H1 (cell line): ENCODE data around the gene DENND1A. TPM values are rescaled to one million over a fixed set of nuclear protein-coding genes. Genes with fewer than 3 reads are reported as not detected.

Experiments
- CTCF ChIA-PET: fragments of 300-600 bp; sonication (Branson Sonifier 250); formaldehyde crosslinking; loops from one replicate; lab custom pipeline; 2021; ENCODE audit not compliant: partially characterized antibody; lab: Charles Lee
- POLR2A ChIA-PET: fragments of 300-600 bp; sonication (Branson Sonifier 250); formaldehyde crosslinking; loops from one replicate; lab custom pipeline; 2021; ENCODE audit warnings: inconsistent platforms; ENCODE audit not compliant: partially characterized antibody; lab: Charles Lee
- DNase-seq, 2 experiments: peaks; one replicate each; pipeline versions ENCODE4 v3.0.0 to v3.0.0-alpha.2; 2010 to 2022; ENCODE audit warnings: low spot score in 2 of 2, low read depth in 1 of 2, mixed read lengths in 1 of 2
- FAIRE-seq: peaks from 2 replicates; lab custom pipeline; 2011; peaks lifted over from hg19 to GRCh38; lab: Jason Lieb, UNC
- H2AFZ ChIP-seq: 2 replicates; pipeline ENCODE4 v1.8.1; 2012; ENCODE audit warnings: low read length, inconsistent platforms
- H2AK5ac ChIP-seq: 2 replicates; pipeline ENCODE4 v1.6.1; 2013; ENCODE audit warnings: low read depth, low read length
- H2BK120ac ChIP-seq: replicated peaks from 2 replicates; pipeline ENCODE3; 2013; ENCODE audit warnings: low read depth, low read length, inconsistent platforms
- H2BK12ac ChIP-seq: 2 replicates; pipeline ENCODE4 v1.6.1; 2013; ENCODE audit warnings: low read depth, low read length
- H2BK15ac ChIP-seq: 2 replicates; pipeline ENCODE4 v1.6.1; 2013; ENCODE audit warnings: low read length
- H2BK20ac ChIP-seq: 2 replicates; pipeline ENCODE4 v1.6.1; 2013; ENCODE audit warnings: low read length
- H2BK5ac ChIP-seq: 2 replicates; pipeline ENCODE4 v1.6.1; 2013; ENCODE audit warnings: low read depth, low read length
- H3K14ac ChIP-seq: 2 replicates; pipeline ENCODE4 v1.6.1; 2013; ENCODE audit warnings: inconsistent platforms; ENCODE audit not compliant: insufficient read length
- H3K18ac ChIP-seq: 2 replicates; pipeline ENCODE4 v1.6.1; 2013; ENCODE audit warnings: low read length; ENCODE audit errors: extremely low read depth
- H3K23ac ChIP-seq: 2 replicates; pipeline ENCODE4 v1.6.1; 2013; ENCODE audit warnings: inconsistent platforms; ENCODE audit not compliant: insufficient read length
- H3K23me2 ChIP-seq: 2 replicates; pipeline ENCODE4 v1.6.1; 2013; ENCODE audit warnings: low read depth, low read length
- H3K27ac ChIP-seq: 2 replicates; pipeline ENCODE4 v1.6.1; 2011; ENCODE audit warnings: low read depth, low read length, inconsistent platforms
- H3K27me3 ChIP-seq, 4 experiments: replicated peaks in 1 of 4; 1 replicate in 1 of 4; 2 replicates in 3 of 4; pipeline versions ENCODE4 v1.6.1 to v1.8.1; 2011 to 2013; ENCODE audit warnings: low read length in 3 of 4, mild to moderate bottlenecking in 3 of 4, inconsistent platforms in 2 of 4, mixed read lengths in 2 of 4, moderate library complexity in 1 of 4; ENCODE audit not compliant: control insufficient read depth in 3 of 4, insufficient read depth in 3 of 4; ENCODE audit errors: extremely low read depth in 1 of 4
- H3K36me3 ChIP-seq, 4 experiments: 2 replicates each; pipeline versions ENCODE4 v1.6.1 to v1.8.1; 2011 to 2013; ENCODE audit warnings: mild to moderate bottlenecking in 4 of 4, low read length in 3 of 4, moderate library complexity in 2 of 4, control low read depth in 1 of 4, inconsistent platforms in 1 of 4; ENCODE audit not compliant: insufficient read depth in 4 of 4, control insufficient read depth in 2 of 4
- H3K4ac ChIP-seq: replicated peaks from 2 replicates; pipeline ENCODE3; 2013; ENCODE audit warnings: low read length, low read depth, mixed read lengths, inconsistent platforms; ENCODE audit not compliant: insufficient read length
- H3K4me1 ChIP-seq, 4 experiments: replicated peaks in 1 of 4; 1 replicate in 1 of 4; 2 replicates in 3 of 4; pipeline versions ENCODE4 v1.6.1 to v1.8.1; 2011 to 2013; ENCODE audit warnings: low read length in 3 of 4, inconsistent platforms in 2 of 4, mixed read lengths in 1 of 4; ENCODE audit not compliant: insufficient read depth in 4 of 4, control insufficient read depth in 3 of 4
- H3K4me2 ChIP-seq, 2 experiments: 2 replicates each; pipeline versions ENCODE4 v1.6.1 to v1.8.1; 2011 to 2013; ENCODE audit warnings: low read depth in 2 of 2, low read length in 2 of 2, control low read depth in 1 of 2, inconsistent platforms in 1 of 2, mild to moderate bottlenecking in 1 of 2; ENCODE audit not compliant: insufficient read depth in 1 of 2
- H3K4me3 ChIP-seq, 4 experiments: fragments of 200-600, 300-600 bp in 1 of 4; sonication (generic), shearing (Covaris generic), sonication (Bioruptor Twin) in 1 of 4; 2 replicates each; pipeline versions ENCODE4 v1.5.1 to v1.8.1; 2011 to 2016; ENCODE audit warnings: low read length in 4 of 4, low read depth in 3 of 4, control low read depth in 2 of 4, inconsistent platforms in 2 of 4, mild to moderate bottlenecking in 2 of 4, mixed read lengths in 1 of 4, moderate library complexity in 1 of 4; ENCODE audit not compliant: insufficient read depth in 2 of 4; ENCODE audit errors: extremely low read depth in 1 of 4
- H3K56ac ChIP-seq: replicated peaks from 2 replicates; pipeline ENCODE3; 2013; ENCODE audit warnings: low read depth, mild to moderate bottlenecking, mixed read lengths, low read length, inconsistent platforms; ENCODE audit not compliant: insufficient read length
- H3K79me1 ChIP-seq: 2 replicates; pipeline ENCODE4 v1.6.1; 2013; ENCODE audit warnings: low read depth, low read length, control low read depth
- H3K79me2 ChIP-seq, 2 experiments: 2 replicates each; pipeline versions ENCODE4 v1.6.1 to v1.8.1; 2012 to 2013; ENCODE audit warnings: low read length in 2 of 2, mild to moderate bottlenecking in 2 of 2, inconsistent platforms in 1 of 2; ENCODE audit not compliant: insufficient read depth in 2 of 2, control insufficient read depth in 1 of 2
- H3K9ac ChIP-seq, 4 experiments: replicated peaks in 1 of 4; 1 replicate in 1 of 4; 2 replicates in 3 of 4; pipeline versions ENCODE4 v1.6.1 to v1.8.1; 2011 to 2013; ENCODE audit warnings: low read depth in 3 of 4, low read length in 3 of 4, control low read depth in 2 of 4, mild to moderate bottlenecking in 2 of 4, moderate library complexity in 2 of 4, inconsistent platforms in 1 of 4; ENCODE audit errors: extremely low read depth in 1 of 4
- H3K9me3 ChIP-seq, 2 experiments: 2 replicates each; pipeline versions ENCODE4 v1.6.1 to v1.8.1; 2012 to 2013; ENCODE audit warnings: mild to moderate bottlenecking in 2 of 2, moderate library complexity in 2 of 2, control low read depth in 1 of 2, inconsistent platforms in 1 of 2, low read depth in 1 of 2, low read length in 1 of 2, mixed read lengths in 1 of 2; ENCODE audit not compliant: insufficient read depth in 2 of 2
- H4K20me1 ChIP-seq, 2 experiments: replicated peaks in 1 of 2; 2 replicates each; pipeline versions ENCODE3 to v1.8.1; 2011 to 2013; ENCODE audit warnings: inconsistent platforms in 2 of 2, low read length in 2 of 2, mild to moderate bottlenecking in 1 of 2; ENCODE audit not compliant: insufficient read depth in 2 of 2, control insufficient read depth in 1 of 2
- H4K5ac ChIP-seq: 2 replicates; pipeline ENCODE4 v1.6.1; 2013; ENCODE audit warnings: low read length, low read depth, mixed read lengths, inconsistent platforms; ENCODE audit not compliant: insufficient read length
- H4K8ac ChIP-seq: 2 replicates; pipeline ENCODE4 v1.8.0; 2013; ENCODE audit warnings: mild to moderate bottlenecking, moderate library complexity, low read length, inconsistent platforms; ENCODE audit not compliant: insufficient read depth; ENCODE audit errors: extremely low read depth
- H4K91ac ChIP-seq: replicated peaks from 2 replicates; pipeline ENCODE3; 2013; ENCODE audit warnings: low read length, mixed read lengths, inconsistent platforms; ENCODE audit not compliant: insufficient read length
- EGR1 ChIP-seq: IDR thresholded peaks from 2 replicates; pipeline ENCODE4 v1.6.1; 2011; ENCODE audit warnings: low read depth, low read length, borderline replicate concordance
- FOSL1 ChIP-seq: IDR thresholded peaks from 2 replicates; pipeline ENCODE4 v1.6.1; 2011; ENCODE audit warnings: mild to moderate bottlenecking, low read depth, low read length, moderate library complexity; ENCODE audit not compliant: insufficient read depth
- GABPA ChIP-seq: IDR thresholded peaks from 2 replicates; pipeline ENCODE4 v1.6.1; 2011; ENCODE audit warnings: mild to moderate bottlenecking, low read length, moderate library complexity, borderline replicate concordance; ENCODE audit not compliant: insufficient read depth
- HDAC2 ChIP-seq, 2 experiments: fragments of 300-600 bp in 1 of 2; sonication (generic) in 1 of 2; IDR thresholded peaks; 2 replicates each; pipeline ENCODE4 v1.6.1; 2011 to 2012; ENCODE audit warnings: low read depth in 2 of 2, low read length in 2 of 2, mild to moderate bottlenecking in 2 of 2, moderate library complexity in 2 of 2, borderline replicate concordance in 1 of 2, inconsistent platforms in 1 of 2
- KDM4A ChIP-seq: IDR thresholded peaks from one replicate; pipeline ENCODE4 v1.7.1; 2012; ENCODE audit warnings: low read depth, mild to moderate bottlenecking, moderate library complexity, low read length, inconsistent platforms; ENCODE audit not compliant: severe bottlenecking
- NANOG ChIP-seq: IDR thresholded peaks from 2 replicates; pipeline ENCODE4 v1.6.1; 2011; ENCODE audit warnings: low read length, low read depth, mild to moderate bottlenecking, inconsistent platforms; ENCODE audit not compliant: insufficient read depth, poor library complexity, severe bottlenecking
- POLR2AphosphoS5 ChIP-seq: IDR thresholded peaks from 2 replicates; pipeline ENCODE4 v1.6.1; 2011; ENCODE audit warnings: low read depth, low read length
- TCF12 ChIP-seq: IDR thresholded peaks from 2 replicates; pipeline ENCODE4 v1.6.1; 2011; ENCODE audit warnings: low read depth, mild to moderate bottlenecking, low read length
- TEAD4 ChIP-seq: IDR thresholded peaks from 2 replicates; pipeline ENCODE4 v1.6.1; 2012; ENCODE audit warnings: low read depth, low read length, inconsistent platforms, mixed read lengths
- WGBS, 2 experiments: shearing (Covaris generic) in 1 of 2; methylation state at CpG; one replicate each; pipeline versions ENCODE4 v1.1.6 to v1.1.7; 2013 to 2015; ENCODE audit warnings: low lambda C conversion rate in 2 of 2, mixed read lengths in 2 of 2, inconsistent platforms in 1 of 2, low coverage in 1 of 2, missing lambda C conversion rate in 1 of 2; ENCODE audit not compliant: insufficient replicate concordance in 2 of 2, insufficient coverage in 1 of 2, insufficient read length in 1 of 2; ENCODE audit errors: extremely low coverage in 1 of 2, missing lambda C conversion rate in 1 of 2; 5-methylcytosine and 5-hydroxymethylcytosine counted together
- polyA plus RNA-seq, 7 experiments: library from polyadenylated mRNA; depleted of rRNA in 3 of 7; stranded (reverse) in 5 of 7; unstranded in 2 of 7; fragments of >200 nt in 5 of 7; fragments of 200-250 nt in 2 of 7; gene quantifications; 1 replicate in 5 of 7; 2 replicates in 1 of 7; 4 replicates in 1 of 7; pipeline versions ENCODE4 v1.2.1 to v1.2.3, GENCODE V29; 2011 to 2013; ENCODE audit warnings: missing spikeins in 2 of 7, mixed read lengths in 2 of 7
- total RNA-seq: library from RNA; stranded (reverse); fragmentation: NEBNext Ultra II Directional; extraction: Animal tissue kit (Norgen Biotek cat#: 25700); gene quantifications from 2 replicates; pipeline ENCODE4 v1.2.1, GENCODE V29; 2021

Gene DENND1A
- total and polyA plus RNA-seq, 2 of the 8 experiments (the other 6 are each of a cell fraction or from before 2014, with no cell fraction given), result 24.1 to 26.4 TPM

- DNase-seq, result peak in 1 of 2 experiments; percentile 68
- Histone ChIP-seq H3K4me3 (no peak overlapping the region), H3K36me3 (no peaks in the 10 kb centered on the region), H2BK5ac (peak overlapping the region; percentile 73; the same call in 1 of the 2 replicates), H3K14ac (no peak overlapping the region), H3K4ac (no peak overlapping the region), H2AFZ (no peak overlapping the region), H2BK120ac (no peak overlapping the region), H3K23ac (no peak overlapping the region), H3K27ac (no peak overlapping the region), H3K4me1 (peaks cover 11 to 20% (median 16%) of the 10 kb centered on the region in 4 experiments), H3K18ac (peak overlapping the region; percentile 75), H4K8ac (no peak overlapping the region), H2AK5ac (no peak overlapping the region), H3K9me3 (no peaks in the 10 kb centered on the region), H3K9ac (no peak overlapping the region), H3K79me2 (no peaks in the 10 kb centered on the region), H2BK20ac (peak overlapping the region; percentile 11; the same call in 1 of the 2 replicates), H3K79me1 (peaks cover 5% of the 10 kb centered on the region; the same call in 1 of the 2 replicates), H3K56ac (no peak overlapping the region), H3K27me3 (no peaks in the 10 kb centered on the region), H4K91ac (peak overlapping the region; percentile 29), H2BK12ac (peak overlapping the region; percentile 22; the same call in 1 of the 2 replicates), H4K20me1 (no peaks in the 10 kb centered on the region), H4K5ac (no peak overlapping the region), H2BK15ac (no peak overlapping the region), H3K4me2 (peak overlapping the region; percentile 17 to 32; a peak in 2 of 4 replicates), H3K23me2 (no peaks in the 10 kb centered on the region)
- TF ChIP-seq HDAC2 (IDR thresholded peaks at IDR 0.05; ENCODE audit: borderline replicate concordance in 1 of 2, low read depth in 2 of 2, low read length in 2 of 2) (peak; percentile 78 to 97; a peak in 3 of 4 replicates), TEAD4 (0 out of 2 replicates have a peak, but pooled peaks have one; percentile 56), GABPA (no peak), TCF12 (peak; percentile 92), NANOG (peak; percentile 96), FOSL1 (no peak), KDM4A (no peak), POLR2AphosphoS5 (no peak), EGR1 (no peak)
- POLR2A ChIA-PET, result interaction anchor here (1.3 kb wide), 1 partner anchor 11 kb away, joined by 3 read pairs; no protein-coding TSS in a partner anchor
- peak; percentile 66 for FAIRE-seq
- 95% methylated on average over 3 of the region's 3 CpGs; no CpG with 5 or more reads in 1 of the 2 experiments for WGBS, 2 experiments
- CTCF ChIA-PET, result interaction anchor here (1.3 to 1.4 kb wide), 2 partner anchors 44 to 83 kb away, joined by 3 read pairs; no protein-coding TSS in a partner anchor
Observed at GRCh38 chr9:123482295-123482968, 447.5 kb downstream of the DENND1A start.
